Limb (tissue), 2 donors: ENCODE measurements around the gene PTPRN2.

ENCODE experiments used
- DNase-seq, 2 donors: peaks; one replicate each; pipeline ENCODE4 v3.0.0-alpha.2; 2016; ENCODE audit errors: extremely low spot score in 2 of 2

Gene PTPRN2

DNA sequence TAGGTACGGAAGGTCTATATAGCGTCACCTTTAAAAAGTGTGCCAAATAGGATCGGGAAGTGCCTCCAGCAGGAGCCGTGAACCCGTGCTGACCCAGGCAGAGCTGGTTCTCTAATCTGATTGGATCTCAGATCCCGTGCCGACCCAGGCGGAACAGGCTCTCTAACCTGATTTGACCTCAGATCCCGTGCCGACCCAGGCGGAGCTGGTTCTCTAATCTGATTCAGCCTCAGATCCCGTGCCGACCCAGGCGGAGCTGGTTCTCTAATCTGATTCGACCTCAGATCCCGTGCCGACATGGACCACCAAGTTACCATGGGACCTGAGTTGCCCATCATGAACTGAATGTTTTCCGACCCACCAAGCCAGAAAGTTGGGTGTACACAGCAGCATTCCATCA lies 463.9 kb downstream of the PTPRN2 start:
- no peak for DNase-seq

DNA sequence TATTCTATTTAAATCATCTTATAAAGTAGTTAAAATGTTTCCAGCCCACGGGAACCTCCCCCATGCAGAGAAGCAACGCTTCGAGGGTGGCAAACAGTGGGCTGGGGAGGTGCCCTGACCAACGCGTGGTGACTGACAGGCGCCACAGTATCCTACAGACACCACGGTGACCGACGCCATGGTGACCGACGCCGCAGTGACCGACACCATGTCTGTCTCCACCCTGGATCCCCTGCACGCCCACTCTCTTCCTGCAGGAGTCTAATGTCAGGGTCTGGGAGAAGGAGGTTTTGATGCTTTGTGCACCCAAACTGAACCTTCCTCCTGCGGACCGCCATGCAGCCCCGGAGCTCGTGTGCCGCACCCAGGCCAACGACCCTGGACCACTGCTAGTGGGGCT lies 464.4 kb downstream of the PTPRN2 start:
- DNase-seq: no peak

DNA sequence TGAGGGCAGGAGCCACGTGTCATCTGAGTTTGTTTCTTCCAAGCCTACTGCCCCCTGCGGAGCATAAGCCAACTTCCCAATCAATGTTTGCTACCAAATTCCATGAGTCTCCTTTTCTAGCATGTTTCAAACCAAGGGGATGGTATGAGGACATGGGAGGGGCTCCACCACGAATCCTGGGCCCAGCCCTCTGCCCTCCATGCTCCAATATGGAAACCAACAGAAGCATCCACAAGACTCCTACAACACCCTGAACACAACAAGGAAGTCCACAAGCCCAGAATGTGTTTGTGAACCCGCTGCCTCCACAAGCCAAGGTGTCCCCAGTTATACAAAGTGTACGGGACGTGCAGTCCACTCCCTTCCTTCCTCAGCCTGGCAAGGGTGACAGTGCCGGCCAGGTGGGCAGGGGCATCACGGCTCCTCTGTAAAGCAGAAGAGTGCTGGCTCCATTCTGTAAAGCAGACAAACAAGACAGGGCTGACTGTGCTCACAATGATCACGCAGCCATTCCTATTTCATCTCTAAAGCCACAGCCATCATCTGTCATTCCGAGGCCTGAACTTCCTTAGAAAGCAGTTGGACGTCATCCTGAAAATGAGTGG lies 466.1 kb downstream of the PTPRN2 start:
- no peak for DNase-seq

DNA sequence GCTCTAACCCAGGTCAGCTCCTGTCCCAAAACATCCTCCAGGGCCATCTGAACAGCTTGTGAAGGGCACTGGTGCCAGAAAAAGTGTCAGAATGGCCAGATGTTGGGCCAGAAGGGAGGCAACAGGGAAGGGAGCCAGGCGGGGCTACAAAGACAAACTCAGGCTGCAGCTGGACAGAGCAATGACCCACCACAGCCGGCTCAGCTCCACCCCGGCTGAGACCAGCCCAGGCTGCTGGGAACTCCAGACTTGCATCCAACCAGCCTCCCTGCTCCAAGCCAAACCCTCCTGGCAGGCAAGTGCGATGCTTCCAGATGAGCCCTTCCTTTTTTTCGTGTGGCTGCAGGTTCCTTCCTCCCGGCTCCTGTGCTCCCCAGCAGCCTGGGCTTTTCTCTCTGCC lies 466.9 kb downstream of the PTPRN2 start:
- no peak for DNase-seq

DNA sequence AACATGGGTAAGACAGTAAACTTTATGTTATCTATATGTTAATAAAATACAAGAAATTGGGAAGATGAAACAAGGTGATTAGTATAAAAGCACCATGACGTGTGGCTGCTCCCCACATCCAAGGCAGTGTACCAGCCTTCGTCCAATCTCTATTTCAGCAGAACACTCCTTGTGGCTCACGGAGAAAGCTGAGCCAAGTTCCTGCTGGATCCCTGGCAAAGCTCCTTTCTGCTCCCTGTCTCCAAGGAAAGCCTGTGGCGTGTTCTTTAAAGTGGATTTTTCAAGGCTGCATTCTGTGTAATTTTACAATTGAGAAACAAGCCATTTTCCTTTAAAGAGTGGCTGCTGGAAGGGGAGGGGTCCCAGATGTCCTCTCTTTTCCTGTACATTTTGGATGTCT lies 467.3 kb downstream of the PTPRN2 start:
- DNase-seq: no peak

DNA sequence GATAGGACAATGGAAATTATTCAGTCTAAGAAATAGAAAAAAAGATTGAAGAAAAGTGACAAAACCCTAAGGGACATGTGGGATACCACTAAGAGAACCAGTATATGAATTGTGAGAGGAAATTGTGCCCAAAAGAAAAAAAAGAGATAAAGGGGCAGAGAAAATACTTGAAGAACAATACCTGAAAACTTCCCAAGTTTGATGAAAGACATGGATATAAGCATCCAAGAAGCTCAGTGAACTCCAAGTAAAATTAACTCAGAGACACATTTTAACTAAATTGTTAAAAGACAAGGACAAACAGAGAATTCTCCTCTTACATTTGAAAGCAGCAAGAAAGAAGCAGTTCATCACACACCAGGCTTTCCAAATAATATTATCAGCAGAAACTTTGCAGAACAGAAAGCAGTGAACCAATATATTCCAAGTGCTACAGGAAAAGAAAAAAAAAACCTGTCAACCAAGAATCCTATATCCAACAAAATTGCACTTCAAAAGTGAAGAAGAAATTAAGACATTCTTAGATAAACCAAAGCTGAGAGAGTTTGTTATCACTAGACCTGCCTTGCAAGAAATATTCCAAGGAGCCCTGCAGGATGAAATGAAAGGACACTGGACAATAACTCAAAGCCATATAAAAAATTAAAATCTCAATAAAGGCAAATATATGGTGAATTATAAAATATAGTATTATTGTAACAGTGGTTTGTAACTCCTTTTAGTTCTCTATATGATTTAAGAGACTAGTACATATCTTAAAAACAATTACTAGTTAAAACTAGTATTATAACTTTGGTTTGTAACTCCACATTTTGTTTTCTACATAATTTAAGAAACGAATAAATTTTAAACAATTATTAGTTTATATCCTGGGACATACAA lies 470.0 kb downstream of the PTPRN2 start:
- no peak for DNase-seq

DNA sequence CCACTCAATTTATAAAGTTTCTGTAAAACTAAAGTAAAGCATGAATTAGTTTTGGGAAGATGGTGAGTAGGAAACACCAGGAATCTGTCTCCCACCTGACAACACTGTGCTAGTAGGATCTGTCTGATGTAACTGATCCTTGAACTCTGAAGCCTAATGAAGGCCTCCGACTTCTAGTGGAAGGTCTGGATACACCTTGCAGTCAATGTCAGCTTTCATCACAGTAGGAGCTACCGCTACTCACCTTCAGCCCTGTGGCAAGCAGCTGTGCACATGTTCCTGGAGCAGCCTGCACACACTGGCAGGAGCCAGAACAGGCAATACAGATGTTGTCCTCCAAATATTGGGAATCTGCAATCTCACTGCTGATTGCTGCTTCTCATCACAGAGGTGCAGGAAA lies 471.4 kb downstream of the PTPRN2 start:
- no peak for DNase-seq

DNA sequence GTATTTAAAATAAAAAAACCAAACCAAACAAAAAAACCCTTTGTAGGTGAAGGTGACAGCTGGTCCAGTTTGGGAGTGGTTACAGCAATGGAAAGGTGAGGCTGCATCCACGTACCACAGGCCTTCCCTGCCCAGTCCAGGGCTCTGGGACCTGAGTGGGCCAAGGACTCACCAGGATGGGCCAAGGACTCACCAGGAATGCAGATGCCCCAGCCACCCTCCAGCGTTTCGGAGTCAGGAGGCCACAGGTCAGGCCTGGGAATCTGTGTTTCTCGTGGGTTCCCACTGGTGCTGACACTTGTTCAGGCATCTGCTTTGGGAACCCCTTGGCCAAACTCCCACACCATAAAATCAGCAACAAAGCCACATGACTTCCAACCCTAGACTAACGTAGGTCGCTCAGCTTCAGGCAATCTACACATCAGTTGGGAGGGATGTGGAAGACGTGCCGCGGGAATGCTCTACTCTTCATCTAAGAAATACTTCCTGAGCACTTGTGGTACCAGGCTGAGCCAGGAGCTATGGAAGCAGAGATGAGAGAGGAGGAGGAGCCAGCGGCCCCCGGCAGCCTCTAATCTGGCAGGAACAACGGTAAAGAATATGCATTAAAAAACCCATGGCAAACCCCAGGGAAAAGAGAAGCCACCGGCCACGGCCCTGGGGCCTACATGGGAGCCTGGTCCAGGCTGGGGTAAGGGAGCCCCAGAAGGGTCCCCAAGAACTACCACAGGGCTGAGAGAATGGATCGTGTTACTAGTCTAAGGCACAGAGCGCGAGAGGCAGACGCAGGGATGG lies 473.4 kb downstream of the PTPRN2 start:
- DNase-seq: peak in 1 of 2 donors; percentile 8

DNA sequence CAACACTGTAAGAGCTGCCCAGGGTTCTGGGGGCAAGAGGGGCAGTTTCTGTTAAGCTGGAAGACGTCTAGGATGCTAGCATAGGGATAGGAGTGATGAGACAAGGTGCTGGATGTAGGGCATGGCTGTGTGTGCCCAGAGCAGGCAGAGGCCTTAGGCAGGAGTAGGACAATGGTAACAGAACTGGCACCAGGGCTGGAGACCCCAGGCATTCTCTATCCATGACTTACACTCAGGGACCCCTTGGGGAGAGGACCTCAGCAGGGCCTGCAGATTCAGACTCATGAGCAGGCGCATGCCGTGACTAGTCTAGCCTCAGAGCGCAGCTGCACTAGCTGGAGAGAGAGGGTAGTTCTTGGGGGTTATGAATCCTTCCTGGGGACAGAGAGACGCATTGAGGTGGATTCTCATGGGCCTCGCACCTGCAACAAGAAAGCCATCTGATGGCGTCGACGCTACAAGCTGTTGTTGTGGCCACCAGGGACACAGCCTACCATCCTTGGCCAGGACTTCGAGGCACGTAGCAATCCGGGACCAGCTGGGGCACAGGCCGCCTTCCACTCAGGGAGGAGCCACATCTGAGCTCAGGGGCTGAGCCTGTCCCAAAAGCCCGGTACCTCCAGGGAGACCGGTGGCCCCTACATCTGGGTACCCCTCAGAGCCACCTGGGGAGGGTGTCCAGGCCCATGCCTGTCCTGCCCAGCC lies 474.1 kb downstream of the PTPRN2 start:
- DNase-seq: no peak

DNA sequence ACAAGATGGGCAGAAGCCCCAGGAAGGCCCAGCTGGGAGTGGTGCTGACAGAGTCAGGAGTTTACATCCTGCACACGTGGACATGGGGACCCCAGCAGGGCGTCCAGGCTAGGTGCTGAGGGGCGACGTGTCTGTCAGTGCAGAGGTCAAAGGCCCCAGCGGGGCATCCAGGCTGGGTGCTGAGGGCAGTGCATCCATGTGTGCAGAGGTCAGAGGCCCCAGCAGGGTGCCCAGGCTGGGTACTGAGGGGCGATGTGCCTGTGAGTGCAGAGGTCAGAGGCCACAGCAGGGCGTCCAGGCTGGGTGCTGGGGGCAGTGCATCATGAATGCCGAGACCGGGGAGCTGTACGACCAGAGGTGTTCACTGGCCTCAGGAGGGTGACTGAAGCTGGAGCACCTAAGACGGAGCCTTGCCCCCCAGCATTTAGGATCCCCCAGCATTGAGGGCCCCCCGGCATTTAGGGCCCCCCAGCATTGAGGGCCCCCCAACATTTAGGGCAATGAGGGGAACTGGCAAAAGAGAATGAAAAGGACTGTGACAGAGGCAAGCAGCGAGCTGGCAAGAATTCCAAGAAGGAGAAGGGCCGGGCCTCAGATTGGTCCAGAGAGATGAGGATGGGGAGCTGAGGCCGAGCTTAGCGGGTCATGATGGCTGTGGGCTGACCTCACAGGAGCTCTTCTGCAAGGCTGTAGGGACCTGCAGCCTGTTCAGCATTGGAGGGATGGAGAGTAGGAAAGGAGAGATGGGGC lies 474.9 kb downstream of the PTPRN2 start:
- DNase-seq: no peak

DNA sequence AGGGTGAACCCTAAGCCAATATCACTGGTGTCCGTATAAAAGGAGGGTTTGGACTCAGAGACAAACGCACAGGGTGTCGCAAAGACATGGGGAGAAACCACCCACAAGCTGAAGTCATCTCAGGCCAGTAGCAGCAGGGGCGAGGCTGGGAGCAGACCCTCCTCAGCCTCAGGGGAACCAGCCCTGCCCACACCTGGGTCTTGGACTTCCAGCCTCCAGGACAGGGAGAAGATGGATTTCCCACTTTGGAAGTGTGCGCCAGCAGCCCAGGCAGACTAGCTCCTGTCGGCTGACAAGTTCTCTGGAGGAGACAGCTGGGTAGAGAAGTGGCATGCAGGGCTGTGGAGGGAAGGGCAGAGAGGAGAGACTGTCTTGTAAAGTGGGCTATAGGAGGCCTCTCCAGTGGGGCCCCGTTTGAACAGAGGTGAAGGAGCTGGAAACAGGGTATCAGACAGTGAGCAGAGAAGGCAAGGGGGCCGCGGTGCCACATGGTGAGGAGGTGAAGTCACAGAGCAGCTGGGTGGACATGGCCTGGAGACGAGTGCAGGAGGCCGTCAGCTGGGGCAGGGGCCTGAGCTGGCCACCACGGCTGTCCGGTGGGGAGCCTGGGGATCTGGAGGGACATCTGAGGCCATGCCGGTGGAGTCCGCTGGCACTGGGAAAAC lies 475.6 kb downstream of the PTPRN2 start:
- DNase-seq: no peak

DNA sequence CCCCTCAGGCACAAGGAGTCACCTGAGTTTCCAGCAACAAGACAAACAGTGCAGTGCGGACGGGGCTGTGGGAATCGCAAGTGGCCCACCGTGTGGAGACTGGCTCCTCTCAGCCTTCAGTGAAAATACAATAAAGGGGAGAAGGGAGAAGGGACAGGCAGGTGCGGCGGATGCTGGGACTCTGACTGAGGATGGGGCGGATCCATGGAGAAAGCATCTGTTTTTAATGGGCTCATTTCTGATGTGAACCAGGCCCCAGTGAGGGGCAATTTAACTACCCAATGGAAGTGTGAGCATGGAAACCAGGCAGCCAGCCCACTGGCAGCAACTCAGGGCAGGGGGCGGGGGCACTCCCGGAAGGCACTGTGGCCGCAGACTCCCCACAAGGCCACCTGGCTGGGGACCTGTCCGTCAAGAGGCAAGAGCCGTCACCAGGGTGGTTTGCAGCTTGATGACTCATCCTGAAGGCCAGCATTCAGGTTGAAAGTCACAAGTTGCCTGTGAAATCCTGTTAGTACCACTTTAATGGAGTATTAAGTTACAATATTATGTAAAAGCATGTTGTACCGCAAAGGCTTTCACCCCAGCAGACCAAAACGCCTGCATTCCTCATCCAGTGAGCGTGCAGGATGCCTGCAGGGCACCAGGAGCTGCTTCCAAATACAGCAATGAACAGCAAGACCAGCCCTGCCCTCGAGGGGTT lies 476.4 kb downstream of the PTPRN2 start:
- peak; percentile 2 to 34 for DNase-seq

DNA sequence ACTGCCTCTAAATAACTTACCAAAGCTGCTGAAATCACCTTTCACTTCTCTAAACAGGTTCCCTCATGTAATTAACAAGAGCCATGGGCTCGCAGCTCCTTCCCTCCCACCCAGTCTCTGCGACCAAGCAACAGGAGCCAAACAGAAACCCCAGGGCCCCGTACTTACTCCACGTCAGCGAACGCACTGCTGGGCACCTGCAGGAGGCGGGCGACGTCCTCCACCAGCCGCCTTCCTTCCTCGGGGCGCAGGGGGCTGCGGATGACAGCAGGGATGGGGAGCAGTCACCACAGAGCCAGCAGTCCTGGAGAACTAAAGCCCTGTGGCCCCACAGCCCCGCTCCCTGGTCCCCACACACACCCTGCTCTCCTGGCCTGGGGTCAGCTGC lies 477.0 kb downstream of the PTPRN2 start:
- peak in 1 of 2 donors; percentile 20 for DNase-seq

DNA sequence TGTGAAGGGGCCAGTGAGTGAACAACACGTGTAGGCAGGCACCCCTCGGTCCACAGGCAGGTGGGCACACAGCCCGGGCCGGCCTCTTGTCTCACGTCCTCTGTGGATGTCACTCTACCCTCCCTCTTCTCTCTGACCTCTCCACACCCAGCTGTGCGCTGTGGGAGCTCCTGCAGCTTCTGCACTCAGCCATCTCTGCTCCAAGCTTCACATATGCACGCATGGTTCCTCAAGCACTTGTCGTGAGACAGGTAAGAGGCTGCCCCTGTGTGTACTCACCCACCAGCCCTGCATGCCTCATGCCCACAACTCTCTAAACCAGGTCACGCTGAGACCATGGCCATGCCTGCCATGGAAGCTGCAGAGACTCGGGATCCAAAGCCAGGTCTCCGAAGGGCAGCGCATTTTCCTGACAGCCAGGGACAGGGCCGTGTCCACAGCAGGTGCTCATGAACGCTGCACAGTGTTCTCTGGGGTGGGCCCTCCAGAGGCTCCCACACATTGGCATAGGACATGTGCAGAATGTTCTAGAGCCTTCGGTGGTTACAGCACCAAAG lies 477.5 kb downstream of the PTPRN2 start:
- peak in 1 of 2 donors; percentile 14 for DNase-seq

DNA sequence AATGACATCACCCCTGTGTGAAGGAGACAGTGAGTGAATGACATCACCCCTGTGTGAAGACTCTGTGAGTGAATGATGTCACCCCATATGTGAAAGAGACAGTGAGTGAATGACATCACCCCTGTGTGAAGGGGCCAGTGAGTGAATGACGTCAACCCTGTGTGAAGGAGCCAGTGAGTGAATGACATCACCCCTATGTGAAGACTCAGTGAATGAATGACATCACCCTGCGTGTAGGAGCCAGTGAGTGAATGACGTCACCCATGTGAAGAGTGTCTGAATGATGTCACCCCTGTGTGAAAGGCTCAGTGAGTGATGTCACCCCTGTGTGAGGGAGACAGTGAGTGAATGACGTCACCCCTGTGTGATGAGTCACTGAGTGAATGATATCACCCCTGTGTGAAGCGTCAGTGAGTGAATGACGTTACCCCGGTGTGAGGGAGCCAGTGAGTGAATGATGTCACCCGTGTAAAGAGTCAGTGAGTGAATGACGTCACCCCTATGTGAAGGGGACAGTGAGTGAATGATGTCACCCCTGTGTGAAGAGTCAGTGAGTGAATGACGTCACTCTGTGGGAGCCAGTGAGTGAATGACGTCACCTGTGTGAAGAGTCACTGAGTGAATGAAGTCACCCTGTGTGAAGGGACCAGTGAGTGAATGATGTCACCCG lies 478.1 kb downstream of the PTPRN2 start:
- DNase-seq: peak in 1 of 2 donors; percentile 2

DNA sequence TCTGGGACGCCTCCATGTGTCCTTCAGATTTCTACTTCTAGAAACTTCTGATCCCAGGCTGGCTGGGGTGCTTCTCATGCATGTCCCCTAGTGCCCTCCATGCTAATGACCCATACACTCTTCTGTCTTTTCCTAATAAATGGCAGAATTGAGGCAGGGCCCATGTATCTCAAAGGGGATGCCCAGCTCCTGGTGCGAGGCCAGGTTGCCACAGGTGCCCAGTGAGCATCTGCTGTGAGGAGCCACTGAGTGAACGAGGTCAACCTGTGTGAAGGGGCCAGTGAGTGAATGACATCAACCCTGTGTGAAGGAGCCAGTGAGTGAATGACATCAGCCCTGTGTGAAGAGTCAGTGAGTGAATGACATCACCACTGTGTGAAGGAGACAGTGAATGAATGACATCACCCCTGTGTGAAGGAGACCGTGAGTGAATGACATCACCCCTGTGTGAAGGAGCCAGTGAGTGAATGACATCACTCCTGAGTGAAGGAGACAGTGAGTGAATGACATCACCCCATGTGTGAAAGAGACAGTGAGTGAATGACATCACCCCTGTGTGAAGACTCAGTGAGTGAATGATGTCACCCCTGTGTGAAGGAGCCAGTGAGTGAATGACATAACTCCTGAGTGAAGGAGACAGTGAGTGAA lies 478.9 kb downstream of the PTPRN2 start:
- DNase-seq: no peak

DNA sequence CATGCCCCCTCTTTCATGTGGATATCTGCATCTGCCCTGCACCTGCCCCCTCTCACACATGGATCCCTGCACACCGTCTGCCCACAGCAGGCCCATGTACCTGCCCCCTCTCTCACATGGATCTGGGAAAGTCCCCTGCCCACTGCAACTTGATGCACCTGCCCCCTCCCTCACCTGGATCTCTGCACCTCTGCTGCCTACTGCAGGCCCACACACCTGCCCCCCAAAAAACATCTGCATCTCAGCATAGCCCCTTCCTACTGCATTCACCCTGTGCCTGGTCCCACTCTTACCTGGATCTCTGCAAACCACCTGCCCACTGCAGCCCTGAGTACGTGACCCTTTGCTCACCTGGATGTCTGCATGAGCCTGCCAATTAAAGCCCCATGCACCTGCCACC lies 479.8 kb downstream of the PTPRN2 start:
- no peak for DNase-seq

DNA sequence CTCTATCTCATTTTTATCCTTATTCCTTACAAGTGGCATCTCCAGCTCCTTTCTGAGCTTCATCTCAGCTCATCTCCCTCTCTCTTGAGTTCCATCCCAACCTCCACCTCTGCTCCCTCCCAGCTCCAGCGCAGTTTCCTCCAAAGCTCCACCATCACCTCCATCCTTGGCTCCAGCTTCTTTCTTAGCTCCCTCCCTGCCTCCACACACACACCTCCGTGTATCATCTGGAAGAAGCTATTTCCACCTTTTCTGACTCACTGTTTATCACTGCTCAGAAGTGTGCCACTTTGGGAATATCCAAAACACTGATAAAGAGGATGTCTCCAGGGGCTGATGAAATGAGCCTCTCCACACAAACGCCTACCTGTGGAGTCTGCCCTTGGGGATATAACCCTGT lies 481.4 kb downstream of the PTPRN2 start:
- DNase-seq: peak in 1 of 2 donors; percentile 4
